Endodermal cell (in vitro differentiated cells): ENCODE measurements around the gene TARP.

Source experiments
- DNase-seq: peaks from one replicate; pipeline ENCODE4 v3.0.0-alpha.2; 2017
- H3K27ac ChIP-seq: 2 replicates; pipeline ENCODE4 v1.5.1; 2013; ENCODE audit warnings: mild to moderate bottlenecking, low read depth, low read length, moderate library complexity
- H3K27me3 ChIP-seq: 2 replicates; pipeline ENCODE4 v1.6.1; 2013; ENCODE audit warnings: mild to moderate bottlenecking, low read length, moderate library complexity; ENCODE audit not compliant: insufficient read depth, control insufficient read depth, poor library complexity, severe bottlenecking
- H3K36me3 ChIP-seq: 2 replicates; pipeline ENCODE4 v1.7.0; 2013; ENCODE audit warnings: mild to moderate bottlenecking, low read length, moderate library complexity; ENCODE audit not compliant: control insufficient read depth, insufficient read depth
- H3K4me1 ChIP-seq: one replicate; pipeline ENCODE4 v1.7.0; 2013; ENCODE audit warnings: low read length; ENCODE audit not compliant: control insufficient read depth, insufficient read depth
- H3K4me3 ChIP-seq: 2 replicates; pipeline ENCODE4 v1.5.1; 2013; ENCODE audit warnings: mild to moderate bottlenecking, low read length, moderate library complexity
- H3K9ac ChIP-seq: 2 replicates; pipeline ENCODE4 v1.6.1; 2013; ENCODE audit warnings: mild to moderate bottlenecking, low read length, moderate library complexity; ENCODE audit not compliant: poor library complexity, severe bottlenecking; ENCODE audit errors: extremely low read depth
- H3K9me3 ChIP-seq: 2 replicates; pipeline ENCODE4 v1.6.1; 2013; ENCODE audit warnings: mild to moderate bottlenecking, low read length, moderate library complexity; ENCODE audit not compliant: control insufficient read depth
- H3K27ac Mint-ChIP-seq: 2 replicates; pipeline ENCODE4 v1.8.0; 2020; ENCODE audit warnings: mixed read lengths
- H3K27me3 Mint-ChIP-seq: 2 replicates; pipeline ENCODE4 v1.8.0; 2021; ENCODE audit warnings: mild to moderate bottlenecking, mixed read lengths; ENCODE audit not compliant: insufficient read depth
- H3K36me3 Mint-ChIP-seq: 2 replicates; pipeline ENCODE4 v1.8.0; 2020; ENCODE audit warnings: low read depth, mixed read lengths
- H3K4me1 Mint-ChIP-seq: 2 replicates; pipeline ENCODE4 v1.8.0; 2020; ENCODE audit warnings: mixed read lengths
- H3K4me3 Mint-ChIP-seq: 2 replicates; pipeline ENCODE4 v1.8.0; 2020; ENCODE audit warnings: mild to moderate bottlenecking, moderate library complexity, mixed read lengths
- H3K9me3 Mint-ChIP-seq: 2 replicates; pipeline ENCODE4 v1.8.0; 2020; ENCODE audit warnings: mild to moderate bottlenecking, mixed read lengths
- CTCF ChIP-seq: fragments of 200-600 bp; sonication (generic); conservative IDR thresholded peaks from 2 replicates; pipeline ENCODE4 v1.5.0; 2021; ENCODE audit warnings: antibody characterized with exemption, mild to moderate bottlenecking
- WGBS, 2 experiments: methylation state at CpG; one replicate each; pipeline versions ENCODE4 v1.1.5 to v1.1.7; 2013; ENCODE audit warnings: missing lambda C conversion rate in 2 of 2, mixed read lengths in 1 of 2; ENCODE audit not compliant: insufficient coverage in 1 of 2, insufficient read length in 1 of 2; 5-methylcytosine and 5-hydroxymethylcytosine counted together

TARP gene

GRCh38 chr7:38317515-38317914, 44.1 kb upstream of the TARP start:
- no peak for TF ChIP-seq CTCF
- no peak overlapping the region for H3K4me3 ChIP-seq
- H3K9ac ChIP-seq, result no peak overlapping the region
- no peak overlapping the region for H3K27ac Mint-ChIP-seq
- H3K27ac ChIP-seq, result no peak overlapping the region
- no peaks in the 10 kb centered on the region for H3K36me3 Mint-ChIP-seq
- H3K4me1 Mint-ChIP-seq, result peaks cover 23% of the 10 kb centered on the region
- H3K9me3 Mint-ChIP-seq, result no peaks in the 10 kb centered on the region
- no peak overlapping the region for H3K4me3 Mint-ChIP-seq
- no peaks in the 10 kb centered on the region for H3K36me3 ChIP-seq
- peak; percentile 60 for DNase-seq
- H3K27me3 Mint-ChIP-seq, result peaks cover 29% of the 10 kb centered on the region
- H3K27me3 ChIP-seq, result peaks cover 30% of the 10 kb centered on the region
- peaks cover 6% of the 10 kb centered on the region for H3K4me1 ChIP-seq
- H3K9me3 ChIP-seq, result no peaks in the 10 kb centered on the region
- WGBS, 2 experiments, result 94 to 100% methylated on average over 7 to 9 of the region's 9 CpGs

- no peaks in the 10 kb centered on the region for H3K36me3 ChIP-seq
- Mint-ChIP-seq H3K4me3 (no peak overlapping the region), H3K36me3 (no peaks in the 10 kb centered on the region), H3K27me3 (peaks cover 23% of the 10 kb centered on the region), H3K27ac (no peak overlapping the region), H3K9me3 (no peaks in the 10 kb centered on the region), H3K4me1 (peaks cover 23% of the 10 kb centered on the region)
- no peaks in the 10 kb centered on the region for H3K9me3 ChIP-seq
- H3K27ac ChIP-seq, result no peak overlapping the region
- 94 to 96% methylated on average over 5 to 7 of the region's 8 CpGs for WGBS, 2 experiments
- peaks cover 6% of the 10 kb centered on the region for H3K4me1 ChIP-seq
- no peak overlapping the region for H3K4me3 ChIP-seq
- no peak for TF ChIP-seq CTCF
- DNase-seq, result no peak
- H3K9ac ChIP-seq, result no peak overlapping the region
- peaks cover 23% of the 10 kb centered on the region for H3K27me3 ChIP-seq
Observed at GRCh38 chr7:38316733-38317360, 43.4 kb upstream of the TARP start.

- H3K9me3 Mint-ChIP-seq, result no peaks in the 10 kb centered on the region
- H3K27me3 ChIP-seq, result peaks cover 16% of the 10 kb centered on the region
- H3K4me1 Mint-ChIP-seq, result peaks cover 23% of the 10 kb centered on the region
- H3K9ac ChIP-seq, result no peak overlapping the region
- no peak overlapping the region for H3K27ac Mint-ChIP-seq
- DNase-seq, result no peak
- no peaks in the 10 kb centered on the region for H3K36me3 Mint-ChIP-seq
- no peak overlapping the region for H3K27ac ChIP-seq
- 90% methylated on average over 3 of the region's 3 CpGs; no CpG with 5 or more reads in 1 of the 2 experiments for WGBS, 2 experiments
- peaks cover 6% of the 10 kb centered on the region for H3K4me1 ChIP-seq
- TF ChIP-seq CTCF, result no peak
- H3K4me3 ChIP-seq, result no peak overlapping the region
- H3K36me3 ChIP-seq, result no peaks in the 10 kb centered on the region
- no peaks in the 10 kb centered on the region for H3K9me3 ChIP-seq
- H3K4me3 Mint-ChIP-seq, result no peak overlapping the region
- H3K27me3 Mint-ChIP-seq, result peaks cover 13% of the 10 kb centered on the region
Observed at GRCh38 chr7:38315410-38315809, 42.0 kb upstream of the TARP start.
